Astrocyte (in vitro differentiated cells and primary cell): ENCODE data around the gene HPN. TPM values are rescaled to one million over a fixed set of nuclear protein-coding genes. Genes with fewer than 3 reads are reported as not detected.

Source experiments
- DNase-seq: peaks from one replicate; pipeline ENCODE4 v3.0.0-alpha.2; 2010; ENCODE audit warnings: low read depth
- FAIRE-seq: peaks from 2 replicates; lab custom pipeline; 2011; peaks lifted over from hg19 to GRCh38; lab: Jason Lieb, UNC
- H2AFZ ChIP-seq: 2 replicates; pipeline ENCODE4 v1.6.0; 2012; ENCODE audit warnings: low read depth, low read length, inconsistent platforms
- H3K27ac ChIP-seq: 2 replicates; pipeline ENCODE4 v1.5.1; 2011; ENCODE audit warnings: low read depth, low read length, inconsistent platforms
- H3K27me3 ChIP-seq: 2 replicates; pipeline ENCODE4 v1.6.0; 2011; ENCODE audit warnings: low read length, inconsistent platforms; ENCODE audit not compliant: insufficient read depth
- H3K36me3 ChIP-seq: 2 replicates; pipeline ENCODE4 v1.5.1; 2011; ENCODE audit warnings: low read length, inconsistent platforms; ENCODE audit not compliant: insufficient read depth
- H3K4me1 ChIP-seq: 2 replicates; pipeline ENCODE4 v1.5.1; 2011; ENCODE audit warnings: low read length, inconsistent platforms; ENCODE audit not compliant: insufficient read depth
- H3K4me2 ChIP-seq: 2 replicates; pipeline ENCODE4 v1.6.0; 2012; ENCODE audit warnings: low read length, inconsistent platforms
- H3K4me3 ChIP-seq: 2 replicates; pipeline ENCODE4 v1.5.1; 2011; ENCODE audit warnings: low read depth, mild to moderate bottlenecking, low read length, inconsistent platforms; ENCODE audit not compliant: insufficient read depth
- H3K79me2 ChIP-seq: 2 replicates; pipeline ENCODE4 v1.6.0; 2012; ENCODE audit warnings: mild to moderate bottlenecking, low read length, inconsistent platforms; ENCODE audit not compliant: insufficient read depth
- H3K9ac ChIP-seq: 2 replicates; pipeline ENCODE4 v1.6.0; 2012; ENCODE audit warnings: mild to moderate bottlenecking, low read length, inconsistent platforms
- H3K9me3 ChIP-seq: 2 replicates; pipeline ENCODE4 v1.5.1; 2012; ENCODE audit warnings: low read depth, mild to moderate bottlenecking, low read length, inconsistent platforms; ENCODE audit not compliant: insufficient read depth
- H4K20me1 ChIP-seq: 2 replicates; pipeline ENCODE4 v1.6.0; 2012; ENCODE audit warnings: low read length, inconsistent platforms; ENCODE audit not compliant: insufficient read depth
- H3K27ac Mint-ChIP-seq: one replicate; pipeline ENCODE4 v1.8.0; 2021; ENCODE audit warnings: mild to moderate bottlenecking, mixed read lengths; ENCODE audit not compliant: unreplicated experiment
- H3K27me3 Mint-ChIP-seq: one replicate; pipeline ENCODE4 v1.8.0; 2021; ENCODE audit warnings: low read depth, mixed read lengths; ENCODE audit not compliant: unreplicated experiment
- H3K36me3 Mint-ChIP-seq: one replicate; pipeline ENCODE4 v1.8.0; 2021; ENCODE audit warnings: low read depth, mixed read lengths; ENCODE audit not compliant: unreplicated experiment
- H3K4me1 Mint-ChIP-seq: one replicate; pipeline ENCODE4 v1.8.0; 2021; ENCODE audit warnings: low read depth, mixed read lengths; ENCODE audit not compliant: unreplicated experiment
- H3K4me3 Mint-ChIP-seq: one replicate; pipeline ENCODE4 v1.8.0; 2021; ENCODE audit warnings: mild to moderate bottlenecking, moderate library complexity, mixed read lengths; ENCODE audit not compliant: unreplicated experiment
- H3K9me3 Mint-ChIP-seq: one replicate; pipeline ENCODE4 v1.8.0; 2021; ENCODE audit warnings: mild to moderate bottlenecking, mixed read lengths; ENCODE audit not compliant: unreplicated experiment
- EZH2 ChIP-seq: IDR thresholded peaks from 2 replicates; pipeline ENCODE4 v1.6.1; 2012; ENCODE audit warnings: mild to moderate bottlenecking, low read length, inconsistent platforms; ENCODE audit not compliant: insufficient read depth
- total RNA-seq: library from RNA; stranded (reverse); gene quantifications from 2 replicates; pipeline ENCODE4 v1.2.1, GENCODE V29; 2021
- TF ChIP-seq, protein P1 (sequence below): IDR thresholded peaks from 2 replicates; pipeline ENCODE4 v1.5.1; 2011; ENCODE audit warnings: low read depth, mild to moderate bottlenecking, inconsistent platforms, low read length, moderate library complexity; ENCODE audit not compliant: insufficient read depth

HPN gene
- total RNA-seq, 1 donor from 2014 or later, result 0.73 TPM

DNA sequence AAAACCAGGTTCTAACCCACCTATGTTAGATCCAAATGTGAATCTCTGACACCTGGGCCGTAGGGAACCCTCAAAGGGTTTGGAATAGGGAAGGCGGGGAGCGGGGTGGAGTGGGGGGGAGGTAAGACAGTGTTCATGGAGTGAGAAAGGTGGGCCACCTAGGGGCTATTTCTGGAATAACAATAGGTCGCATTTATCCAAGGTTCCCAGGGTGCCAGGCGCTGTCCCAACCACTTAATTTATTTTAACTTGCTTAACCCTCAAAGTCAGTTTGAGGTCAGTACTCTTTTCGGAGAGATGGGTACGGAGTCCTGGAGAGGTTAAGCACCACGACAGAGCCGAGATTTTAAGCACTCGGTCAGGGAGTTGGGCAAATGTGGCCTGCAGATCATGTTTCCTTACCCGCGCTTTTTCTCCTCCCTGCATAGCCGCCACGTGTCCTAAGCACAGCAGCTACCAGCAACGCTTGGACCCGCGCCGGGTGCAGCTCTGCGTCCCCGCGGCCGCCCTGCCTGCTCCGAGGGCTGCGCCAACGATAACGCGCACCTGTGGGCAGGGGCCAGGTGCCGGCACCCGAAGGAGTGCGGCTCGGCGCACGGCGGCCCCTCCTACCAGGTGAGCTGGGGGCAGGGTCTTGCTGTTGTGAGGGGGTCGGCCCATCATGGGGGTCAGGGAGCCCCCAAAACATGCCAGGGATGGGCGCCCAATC lies 49.1 kb downstream of the HPN start:
- peak overlapping the region; percentile 80 for H2AFZ ChIP-seq
- H3K27me3 Mint-ChIP-seq, result peaks cover 9% of the 10 kb centered on the region
- no peaks in the 10 kb centered on the region for H3K36me3 Mint-ChIP-seq
- TF ChIP-seq, protein P1, sequence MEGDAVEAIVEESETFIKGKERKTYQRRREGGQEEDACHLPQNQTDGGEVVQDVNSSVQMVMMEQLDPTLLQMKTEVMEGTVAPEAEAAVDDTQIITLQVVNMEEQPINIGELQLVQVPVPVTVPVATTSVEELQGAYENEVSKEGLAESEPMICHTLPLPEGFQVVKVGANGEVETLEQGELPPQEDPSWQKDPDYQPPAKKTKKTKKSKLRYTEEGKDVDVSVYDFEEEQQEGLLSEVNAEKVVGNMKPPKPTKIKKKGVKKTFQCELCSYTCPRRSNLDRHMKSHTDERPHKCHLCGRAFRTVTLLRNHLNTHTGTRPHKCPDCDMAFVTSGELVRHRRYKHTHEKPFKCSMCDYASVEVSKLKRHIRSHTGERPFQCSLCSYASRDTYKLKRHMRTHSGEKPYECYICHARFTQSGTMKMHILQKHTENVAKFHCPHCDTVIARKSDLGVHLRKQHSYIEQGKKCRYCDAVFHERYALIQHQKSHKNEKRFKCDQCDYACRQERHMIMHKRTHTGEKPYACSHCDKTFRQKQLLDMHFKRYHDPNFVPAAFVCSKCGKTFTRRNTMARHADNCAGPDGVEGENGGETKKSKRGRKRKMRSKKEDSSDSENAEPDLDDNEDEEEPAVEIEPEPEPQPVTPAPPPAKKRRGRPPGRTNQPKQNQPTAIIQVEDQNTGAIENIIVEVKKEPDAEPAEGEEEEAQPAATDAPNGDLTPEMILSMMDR, result peak; percentile 33
- TF ChIP-seq EZH2, result no peak
- DNase-seq (peak; percentile 28), FAIRE-seq (peak; percentile 43)
- no peak overlapping the region for H3K9ac ChIP-seq
- H4K20me1 ChIP-seq, result no peaks in the 10 kb centered on the region
- H3K4me1 Mint-ChIP-seq, result peaks cover 5% of the 10 kb centered on the region
- H3K9me3 Mint-ChIP-seq, result no peaks in the 10 kb centered on the region
- H3K4me3 Mint-ChIP-seq, result no peak overlapping the region
- H3K4me3 ChIP-seq, result no peak overlapping the region
- peaks cover 17% of the 10 kb centered on the region for H3K4me1 ChIP-seq
- no peaks in the 10 kb centered on the region for H3K27me3 ChIP-seq
- no peak overlapping the region for H3K27ac Mint-ChIP-seq
- no peaks in the 10 kb centered on the region for H3K79me2 ChIP-seq
- H3K9me3 ChIP-seq, result no peaks in the 10 kb centered on the region
- H3K27ac ChIP-seq, result no peak overlapping the region
- H3K4me2 ChIP-seq, result peak overlapping the region; percentile 77
- no peaks in the 10 kb centered on the region for H3K36me3 ChIP-seq

DNA sequence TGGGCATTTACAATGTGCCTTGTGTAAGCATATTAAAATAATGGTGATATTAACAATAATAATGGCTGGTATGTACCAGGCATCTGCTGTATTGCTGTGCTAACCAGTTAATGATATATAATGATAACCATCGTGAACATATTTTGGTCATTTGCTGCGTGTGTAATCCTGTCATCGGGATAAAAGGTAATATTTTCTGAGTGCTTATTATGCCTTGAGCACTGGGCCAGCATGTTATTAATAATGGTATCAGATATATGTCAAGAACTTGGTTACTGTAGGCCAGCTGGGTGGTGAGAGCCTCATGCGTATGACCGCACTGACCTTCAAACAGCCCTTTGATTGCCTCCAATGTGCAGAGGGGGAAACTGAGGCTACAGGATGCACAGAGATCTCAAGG lies 51.9 kb downstream of the HPN start:
- H3K27ac Mint-ChIP-seq, result no peak overlapping the region
- peaks cover 12% of the 10 kb centered on the region for H3K4me1 ChIP-seq
- H3K9me3 ChIP-seq, result no peaks in the 10 kb centered on the region
- H4K20me1 ChIP-seq, result no peaks in the 10 kb centered on the region
- H3K9ac ChIP-seq, result no peak overlapping the region
- no peak overlapping the region for H3K4me3 Mint-ChIP-seq
- H3K9me3 Mint-ChIP-seq, result no peaks in the 10 kb centered on the region
- no peaks in the 10 kb centered on the region for H3K27me3 ChIP-seq
- H3K4me2 ChIP-seq, result no peak overlapping the region
- TF ChIP-seq, protein P1, result no peak
- no peak for TF ChIP-seq EZH2
- H3K36me3 Mint-ChIP-seq, result no peaks in the 10 kb centered on the region
- no peak overlapping the region for H2AFZ ChIP-seq
- no peak for DNase-seq
- H3K79me2 ChIP-seq, result no peaks in the 10 kb centered on the region
- no peaks in the 10 kb centered on the region for H3K36me3 ChIP-seq
- peaks cover 4% of the 10 kb centered on the region for H3K4me1 Mint-ChIP-seq
- no peak overlapping the region for H3K4me3 ChIP-seq
- no peak overlapping the region for H3K27ac ChIP-seq
- no peak for FAIRE-seq
- H3K27me3 Mint-ChIP-seq, result peaks cover 14% of the 10 kb centered on the region
